ENCODE data around the gene RIPOR3.
"Not testable (repeated sequence)": the region's sequence is repeated elsewhere in the genome, so short reads cannot be mapped to it uniquely, and the experiment has no call there.

The RIPOR3 gene

GRCh38 chr20:50554694-50555579 is 136.4 kb downstream of the RIPOR3 start:
- DNase-seq (ENCODE audit: low spot score): no peak

- DNase-seq (ENCODE audit: low spot score): no peak
These were observed 138.4 kb downstream of the RIPOR3 start for GRCh38 chr20:50552979-50553378.

GRCh38 chr20:50551288-50551687 is 140.1 kb downstream of the RIPOR3 start:
- no peak for DNase-seq (ENCODE audit: low spot score)

DNA sequence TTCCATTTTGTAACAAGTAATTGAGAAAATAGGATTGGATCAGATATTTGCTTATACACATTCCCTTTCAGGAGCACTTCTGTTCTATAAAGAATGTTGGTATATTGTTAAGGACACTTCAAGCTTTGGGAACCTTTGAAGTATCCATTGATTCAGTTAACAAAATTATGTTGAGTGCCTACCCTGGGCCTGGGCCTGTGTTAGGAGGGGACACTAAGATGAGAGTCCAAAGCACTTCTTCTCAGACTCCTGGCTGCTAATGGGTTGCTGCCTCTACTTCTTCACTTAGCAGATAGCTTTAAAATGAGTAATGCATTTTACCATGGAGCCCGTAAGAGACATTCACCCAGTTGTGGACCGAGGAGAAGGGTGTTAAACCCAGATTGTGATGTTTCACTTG is 140.8 kb downstream of the RIPOR3 start:
- DNase-seq (ENCODE audit: low spot score): no peak

DNA sequence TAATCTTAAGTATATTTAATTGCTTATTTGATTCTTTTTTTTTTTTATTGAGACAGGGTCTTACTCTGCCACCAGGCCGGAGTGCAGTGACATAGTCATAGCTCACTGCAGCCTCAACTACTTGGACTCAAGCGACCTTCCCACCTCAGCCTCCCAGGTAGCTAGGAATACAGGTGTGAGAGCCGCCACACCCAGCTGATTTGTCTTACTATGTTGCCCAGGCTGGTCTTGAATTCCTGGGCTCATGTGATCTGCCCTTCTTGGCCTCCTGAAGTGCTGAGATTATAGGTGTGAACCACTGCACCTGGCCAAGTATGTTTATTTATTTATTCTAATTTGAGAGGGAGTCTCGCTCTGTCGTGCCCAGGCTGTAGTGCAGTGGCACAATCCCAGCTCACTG is 142.9 kb downstream of the RIPOR3 start:
- DNase-seq (ENCODE audit: low spot score): no peak

- DNase-seq (ENCODE audit: low spot score): no peak
These were observed 143.4 kb downstream of the RIPOR3 start for GRCh38 chr20:50547964-50548363.

- DNase-seq (ENCODE audit: low spot score): peak; percentile 25
These were observed 144.5 kb downstream of the RIPOR3 start for GRCh38 chr20:50546729-50547314.

DNA sequence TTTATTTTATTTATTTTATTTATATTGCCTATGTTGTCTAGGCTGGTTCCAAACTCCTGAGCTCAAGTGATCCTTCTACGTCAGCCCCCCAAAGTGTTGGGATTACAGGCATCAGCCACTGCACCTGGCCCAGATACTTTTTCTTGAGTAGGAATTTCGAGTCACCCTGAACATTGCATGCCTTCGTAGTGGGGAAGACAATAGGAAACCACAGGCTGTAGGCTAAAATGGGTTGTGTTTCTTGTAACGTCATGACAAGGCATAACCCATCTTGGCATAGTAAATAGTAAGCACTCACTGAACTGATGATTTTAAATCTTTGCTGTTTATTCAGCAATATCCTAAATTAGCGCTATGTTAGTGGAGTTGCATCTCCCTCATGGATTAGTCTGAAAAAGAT is 146.2 kb downstream of the RIPOR3 start:
- DNase-seq (ENCODE audit: low spot score): no peak

DNA sequence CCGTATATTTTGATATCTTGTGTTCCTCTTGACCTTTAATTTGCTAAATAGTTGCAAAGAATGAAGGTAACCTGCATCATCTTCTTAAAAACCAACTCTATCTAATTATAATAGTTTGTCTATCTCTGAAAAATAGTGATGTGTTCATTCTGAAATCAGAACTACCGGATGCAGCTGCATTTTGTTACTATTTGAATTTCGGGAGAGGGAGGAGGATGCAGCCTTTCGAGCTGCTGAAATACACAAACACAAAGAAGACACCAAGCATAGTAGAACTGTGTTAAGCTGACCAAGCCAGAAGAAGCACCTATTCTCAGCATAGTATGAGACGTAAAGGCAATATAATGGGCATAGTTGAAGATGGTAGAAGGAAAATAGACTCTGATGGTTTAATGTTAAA is 148.0 kb downstream of the RIPOR3 start:
- DNase-seq (ENCODE audit: low spot score): no peak

DNA sequence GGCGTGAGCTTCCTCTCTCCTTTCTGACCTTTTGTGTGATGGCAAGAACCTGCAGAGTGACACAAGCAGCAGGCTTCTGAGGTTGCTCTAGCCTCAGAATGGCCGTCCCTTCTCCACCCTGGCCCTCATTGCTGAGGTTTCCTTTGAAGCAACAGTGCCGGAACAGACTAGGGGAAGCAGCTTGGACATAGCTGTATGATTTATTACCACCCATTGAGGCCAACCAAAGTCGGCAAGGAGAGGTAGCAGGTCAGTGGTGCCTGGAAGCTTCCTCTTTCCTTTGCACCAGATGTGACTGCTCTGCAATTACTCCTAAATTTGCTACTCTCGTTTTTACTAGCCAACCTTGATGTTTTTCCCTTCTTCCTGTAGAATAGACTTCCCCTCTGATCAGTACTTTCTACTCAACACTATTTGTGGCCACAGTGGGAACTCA is 149.7 kb downstream of the RIPOR3 start:
- DNase-seq (ENCODE audit: low spot score): no peak

DNA sequence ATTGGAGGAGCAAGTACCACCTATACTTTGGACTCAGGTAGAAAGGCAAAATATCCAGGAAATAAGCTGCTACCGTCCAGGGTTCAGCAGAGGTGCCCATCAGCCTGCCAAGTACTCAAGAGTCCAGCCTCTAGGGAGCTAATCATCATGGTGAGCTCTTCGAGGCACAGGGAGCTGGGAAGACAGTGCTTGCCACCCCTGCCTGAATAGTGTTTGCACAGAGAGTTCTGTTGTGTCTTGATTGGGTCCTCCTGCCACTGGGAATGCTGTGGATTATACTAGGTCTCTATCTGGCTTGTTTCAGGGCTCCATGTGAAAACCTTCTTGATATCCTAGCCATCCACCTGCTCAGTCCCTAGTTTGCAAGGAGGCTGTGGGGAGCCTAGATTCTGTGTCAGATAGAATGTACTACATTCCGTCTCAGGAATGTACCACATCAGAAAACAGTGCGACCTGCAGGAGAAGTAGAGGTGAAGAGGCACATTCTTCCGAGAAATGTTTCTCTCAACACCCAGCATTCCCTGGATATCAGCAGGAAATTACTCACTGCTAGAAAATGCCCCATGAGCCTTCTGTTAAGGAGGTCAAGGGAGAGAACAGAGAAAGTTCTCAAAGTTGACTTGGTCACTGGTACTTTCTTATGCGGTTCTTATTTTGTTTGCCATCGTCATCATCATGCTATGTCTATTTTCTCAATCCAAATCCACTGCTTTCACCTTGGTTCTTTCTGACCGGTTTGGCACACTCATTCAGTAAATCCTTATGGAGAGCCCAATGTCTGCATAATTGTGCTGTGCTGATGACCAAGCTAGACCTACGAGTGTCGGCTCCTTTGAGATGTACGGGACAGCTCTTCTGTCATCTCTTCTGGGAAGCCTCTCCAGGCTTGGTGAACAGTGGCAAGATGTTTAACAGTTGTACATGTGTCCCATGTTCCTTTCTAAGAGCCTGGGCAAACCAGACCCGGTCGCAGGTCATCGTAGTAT is 150.4 kb downstream of the RIPOR3 start:
- DNase-seq (ENCODE audit: low spot score): no peak

GRCh38 chr20:50539798-50540197 is 151.5 kb downstream of the RIPOR3 start:
- not testable (repeated sequence) for DNase-seq (ENCODE audit: low spot score)

GRCh38 chr20:50538276-50538675 is 153.1 kb downstream of the RIPOR3 start:
- DNase-seq (ENCODE audit: low spot score): no peak

GRCh38 chr20:50537546-50538201 is 153.7 kb downstream of the RIPOR3 start:
- no peak for DNase-seq (ENCODE audit: low spot score)

- no peak for DNase-seq (ENCODE audit: low spot score)
These were observed 155.0 kb downstream of the RIPOR3 start for GRCh38 chr20:50536333-50536732.
